Measurements from ENCODE around the gene HMGA1. TPM values are rescaled to one million over a fixed set of nuclear protein-coding genes. Genes with fewer than 3 reads are reported as not detected.

The HMGA1 gene
- total and polyA plus RNA-seq, 2 of the 13 experiments (the other 11 are each of a cell fraction or from before 2014, with no cell fraction given) = 117 to 145 TPM

DNA sequence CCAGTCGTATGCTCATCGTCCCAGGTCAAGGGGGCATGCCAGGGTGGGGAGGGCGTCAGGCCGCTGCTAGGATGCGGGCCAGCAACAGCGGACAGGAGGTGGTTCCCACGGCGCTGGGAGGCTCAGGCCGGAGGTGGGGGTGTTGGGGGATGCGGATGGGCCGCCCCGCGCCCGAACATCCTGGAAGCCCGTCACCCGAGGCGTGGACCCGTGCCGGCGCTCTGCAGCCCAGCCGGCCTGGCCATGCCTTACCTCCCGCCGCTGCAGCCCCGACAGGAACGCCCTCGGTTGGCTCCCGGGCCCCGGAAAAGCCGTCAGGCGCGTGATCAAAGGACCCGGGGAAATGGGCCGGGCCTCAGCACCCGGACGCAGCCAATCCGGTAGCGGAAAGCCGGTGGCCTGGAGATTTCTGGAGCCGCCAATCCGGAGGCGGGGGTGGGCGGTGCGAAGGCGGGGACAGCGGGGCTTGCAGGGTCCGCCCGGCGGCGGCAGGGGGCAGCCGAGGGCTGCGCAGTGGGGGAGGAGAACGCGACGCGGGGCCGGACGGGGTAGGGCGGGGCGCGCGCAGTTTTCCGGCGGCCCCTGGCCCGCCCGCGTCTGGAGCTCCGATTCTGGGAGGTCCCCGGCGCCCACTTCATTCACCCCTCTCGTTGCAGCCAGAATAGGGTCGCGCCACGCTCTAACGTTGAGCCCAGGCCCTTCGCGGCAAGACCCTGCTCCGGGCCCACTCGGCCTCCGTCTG, 12.2 kb downstream of the HMGA1 start, which contains the start of gene SMIM29 (continued):
- no peak for TF ChIP-seq ZSCAN9 (CRISPR knock-in tag; IDR thresholded peaks at IDR 0.05; ENCODE audit: borderline replicate concordance)
- TF ChIP-seq, protein P1, sequence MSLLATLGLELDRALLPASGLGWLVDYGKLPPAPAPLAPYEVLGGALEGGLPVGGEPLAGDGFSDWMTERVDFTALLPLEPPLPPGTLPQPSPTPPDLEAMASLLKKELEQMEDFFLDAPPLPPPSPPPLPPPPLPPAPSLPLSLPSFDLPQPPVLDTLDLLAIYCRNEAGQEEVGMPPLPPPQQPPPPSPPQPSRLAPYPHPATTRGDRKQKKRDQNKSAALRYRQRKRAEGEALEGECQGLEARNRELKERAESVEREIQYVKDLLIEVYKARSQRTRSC (CRISPR knock-in tag; IDR thresholded peaks at IDR 0.05; ENCODE audit: low read depth) = 0 out of 2 replicates have a peak, but pooled peaks have one; percentile 30
- no peak for TF ChIP-seq NFE2L1 (CRISPR knock-in tag; IDR thresholded peaks at IDR 0.05; ENCODE audit: borderline replicate concordance)
- peak; percentile 72; the same call in 1 of the 2 replicates for TF ChIP-seq ZNF468 (CRISPR knock-in tag; IDR thresholded peaks at IDR 0.05)
- TF ChIP-seq DNMT1 (CRISPR knock-in tag; IDR thresholded peaks at IDR 0.05) = 0 out of 2 replicates have a peak, but pooled peaks have one; percentile 83
- no peak for TF ChIP-seq SNRNP70 (IDR thresholded peaks at IDR 0.05; ENCODE audit: low read depth, low read length)
- peak; percentile 88 for TF ChIP-seq IKZF4 (CRISPR knock-in tag; IDR thresholded peaks at IDR 0.05; ENCODE audit: borderline replicate concordance, low read depth, not compliant biosample characterization)
- TF ChIP-seq, protein P2, sequence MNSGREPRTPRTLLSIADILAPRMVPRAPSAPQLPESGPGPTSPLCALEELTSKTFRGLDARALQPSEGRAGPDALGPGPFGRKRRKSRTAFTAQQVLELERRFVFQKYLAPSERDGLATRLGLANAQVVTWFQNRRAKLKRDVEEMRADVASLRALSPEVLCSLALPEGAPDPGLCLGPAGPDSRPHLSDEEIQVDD (CRISPR knock-in tag; IDR thresholded peaks at IDR 0.05; ENCODE audit: borderline replicate concordance) = peak; percentile 68
- TF ChIP-seq EEA1 (CRISPR knock-in tag; IDR thresholded peaks at IDR 0.05; ENCODE audit: borderline replicate concordance) = no peak
- TF ChIP-seq, protein P3, sequence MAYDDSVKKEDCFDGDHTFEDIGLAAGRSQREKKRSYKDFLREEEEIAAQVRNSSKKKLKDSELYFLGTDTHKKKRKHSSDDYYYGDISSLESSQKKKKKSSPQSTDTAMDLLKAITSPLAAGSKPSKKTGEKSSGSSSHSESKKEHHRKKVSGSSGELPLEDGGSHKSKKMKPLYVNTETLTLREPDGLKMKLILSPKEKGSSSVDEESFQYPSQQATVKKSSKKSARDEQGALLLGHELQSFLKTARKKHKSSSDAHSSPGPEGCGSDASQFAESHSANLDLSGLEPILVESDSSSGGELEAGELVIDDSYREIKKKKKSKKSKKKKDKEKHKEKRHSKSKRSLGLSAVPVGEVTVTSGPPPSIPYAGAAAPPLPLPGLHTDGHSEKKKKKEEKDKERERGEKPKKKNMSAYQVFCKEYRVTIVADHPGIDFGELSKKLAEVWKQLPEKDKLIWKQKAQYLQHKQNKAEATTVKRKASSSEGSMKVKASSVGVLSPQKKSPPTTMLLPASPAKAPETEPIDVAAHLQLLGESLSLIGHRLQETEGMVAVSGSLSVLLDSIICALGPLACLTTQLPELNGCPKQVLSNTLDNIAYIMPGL (CRISPR knock-in tag; IDR thresholded peaks at IDR 0.05; ENCODE audit: borderline replicate concordance in 1 of 2, low read depth in 1 of 2) = peak; percentile 89 to 93
- TF ChIP-seq ZBTB20 (CRISPR knock-in tag; IDR thresholded peaks at IDR 0.05; ENCODE audit: borderline replicate concordance, low read depth) = 0 out of 2 replicates have a peak, but pooled peaks have one; percentile 13
- no peak for TF ChIP-seq SMARCC2 (IDR thresholded peaks at IDR 0.05)
- TF ChIP-seq FOXK1 (CRISPR knock-in tag; IDR thresholded peaks at IDR 0.05; ENCODE audit: borderline replicate concordance, low read depth) = peak; percentile 53; the same call in 1 of the 2 replicates
- no peak for TF ChIP-seq ZNF546 (CRISPR knock-in tag; conservative IDR thresholded peaks at IDR 0.05)
- TF ChIP-seq, protein P4, sequence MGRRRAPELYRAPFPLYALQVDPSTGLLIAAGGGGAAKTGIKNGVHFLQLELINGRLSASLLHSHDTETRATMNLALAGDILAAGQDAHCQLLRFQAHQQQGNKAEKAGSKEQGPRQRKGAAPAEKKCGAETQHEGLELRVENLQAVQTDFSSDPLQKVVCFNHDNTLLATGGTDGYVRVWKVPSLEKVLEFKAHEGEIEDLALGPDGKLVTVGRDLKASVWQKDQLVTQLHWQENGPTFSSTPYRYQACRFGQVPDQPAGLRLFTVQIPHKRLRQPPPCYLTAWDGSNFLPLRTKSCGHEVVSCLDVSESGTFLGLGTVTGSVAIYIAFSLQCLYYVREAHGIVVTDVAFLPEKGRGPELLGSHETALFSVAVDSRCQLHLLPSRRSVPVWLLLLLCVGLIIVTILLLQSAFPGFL (CRISPR knock-in tag; IDR thresholded peaks at IDR 0.05) = no peak
- TF ChIP-seq MTF2 (CRISPR knock-in tag; IDR thresholded peaks at IDR 0.05; ENCODE audit: borderline replicate concordance) = no peak; the same call in none of the 2 replicates
- TF ChIP-seq, protein P5, sequence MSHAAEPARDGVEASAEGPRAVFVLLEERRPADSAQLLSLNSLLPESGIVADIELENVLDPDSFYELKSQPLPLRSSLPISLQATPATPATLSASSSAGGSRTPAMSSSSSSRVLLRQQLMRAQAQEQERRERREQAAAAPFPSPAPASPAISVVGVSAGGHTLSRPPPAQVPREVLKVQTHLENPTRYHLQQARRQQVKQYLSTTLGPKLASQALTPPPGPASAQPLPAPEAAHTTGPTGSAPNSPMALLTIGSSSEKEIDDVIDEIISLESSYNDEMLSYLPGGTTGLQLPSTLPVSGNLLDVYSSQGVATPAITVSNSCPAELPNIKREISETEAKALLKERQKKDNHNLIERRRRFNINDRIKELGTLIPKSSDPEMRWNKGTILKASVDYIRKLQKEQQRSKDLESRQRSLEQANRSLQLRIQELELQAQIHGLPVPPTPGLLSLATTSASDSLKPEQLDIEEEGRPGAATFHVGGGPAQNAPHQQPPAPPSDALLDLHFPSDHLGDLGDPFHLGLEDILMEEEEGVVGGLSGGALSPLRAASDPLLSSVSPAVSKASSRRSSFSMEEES (CRISPR knock-in tag; IDR thresholded peaks at IDR 0.05) = peak; percentile 91; the same call in 1 of the 2 replicates
- no peak for TF ChIP-seq KDM1A (CRISPR knock-in tag; IDR thresholded peaks at IDR 0.05)
- TF ChIP-seq RXRB (CRISPR knock-in tag; IDR thresholded peaks at IDR 0.05; ENCODE audit: borderline replicate concordance) = peak; percentile 68; the same call in 1 of the 2 replicates
- no peak for TF ChIP-seq CBX2 (IDR thresholded peaks at IDR 0.05; ENCODE audit: low read depth, low read length)
- TF ChIP-seq CBX2 (CRISPR knock-in tag; IDR thresholded peaks at IDR 0.05; ENCODE audit: low read depth) = no peak; the same call in 1 of the 2 replicates
- peak; percentile 97 for TF ChIP-seq ZNF44 (CRISPR knock-in tag; IDR thresholded peaks at IDR 0.05)
- TF ChIP-seq ZNF547 (CRISPR knock-in tag; IDR thresholded peaks at IDR 0.05) = peak; percentile 93
- TF ChIP-seq ZNF234 (CRISPR knock-in tag; conservative IDR thresholded peaks at IDR 0.05) = peak; percentile 94; the same call in 1 of the 2 replicates

All from HepG2 (cell line).